ENCODE results near the gene HPGDS.
"Not testable (repeated sequence)": the region's sequence is repeated elsewhere in the genome, so short reads cannot be mapped to it uniquely, and the experiment has no call there.

The HPGDS gene

GRCh38 chr4:94338681-94339351, 3.8 kb downstream of the HPGDS start:
- Mint-ChIP-seq H3K36me3 (ENCODE audit: low read depth) (no peaks in the 10 kb centered on the region), H3K4me3 (no peak overlapping the region), H3K9me3 (no peaks in the 10 kb centered on the region), H3K27me3 (ENCODE audit: low read depth) (peaks cover 3% of the 10 kb centered on the region), H3K27ac (no peak overlapping the region), H3K4me1 (peaks cover 15% of the 10 kb centered on the region)
- no peak for TF ChIP-seq CTCF (IDR thresholded peaks at IDR 0.05; ENCODE audit: unreplicated experiment in 3 of 3)

DNA sequence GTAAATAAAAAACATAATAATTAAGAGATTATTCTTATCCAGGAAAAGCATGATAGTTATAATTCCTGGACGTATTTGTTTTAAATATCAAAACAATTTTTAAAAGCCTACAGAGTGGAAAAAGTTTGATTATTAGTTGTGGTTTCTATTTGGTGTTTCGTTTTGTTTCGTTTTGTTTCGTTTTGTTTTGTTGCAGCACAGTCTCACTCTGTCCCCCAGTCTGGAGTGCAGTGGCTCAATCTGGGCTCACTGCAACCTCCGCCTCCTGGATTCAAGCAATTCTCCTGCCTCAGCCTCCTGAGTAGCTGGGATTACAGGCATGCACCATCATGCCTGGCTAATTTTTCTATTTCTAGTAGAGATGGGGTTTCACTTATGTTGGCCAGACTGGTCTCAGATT, 5.8 kb downstream of the HPGDS start:
- H3K27me3 Mint-ChIP-seq (ENCODE audit: low read depth); H3K9me3 Mint-ChIP-seq; H3K4me3 Mint-ChIP-seq; H3K27ac Mint-ChIP-seq; H3K36me3 Mint-ChIP-seq (ENCODE audit: low read depth): not testable (repeated sequence)
- H3K4me1 Mint-ChIP-seq, result peaks cover 15% of the 10 kb centered on the region

DNA sequence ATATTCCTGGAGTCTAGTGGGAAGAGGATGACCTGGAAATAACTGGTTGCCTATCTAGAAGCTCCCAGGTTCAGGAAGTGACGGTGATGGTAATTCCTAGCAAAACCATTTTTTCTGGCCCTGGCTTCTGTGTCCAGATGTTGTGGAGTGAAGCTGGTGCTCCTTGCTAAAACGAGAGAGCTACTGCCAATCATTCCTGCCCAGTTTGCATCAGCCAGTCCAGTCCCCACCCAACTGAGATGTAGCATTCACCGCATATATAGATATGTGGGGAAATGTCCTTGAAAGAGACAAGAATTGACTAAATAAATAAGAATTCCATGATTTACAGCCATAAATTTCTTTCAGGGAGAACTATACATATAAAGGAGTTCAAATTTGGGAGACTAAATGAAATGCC, 6.3 kb downstream of the HPGDS start:
- no peak for TF ChIP-seq CTCF (IDR thresholded peaks at IDR 0.05; ENCODE audit: unreplicated experiment in 3 of 3)
- Mint-ChIP-seq H3K27me3 (ENCODE audit: low read depth) (peaks cover 3% of the 10 kb centered on the region), H3K4me3 (no peak overlapping the region), H3K36me3 (ENCODE audit: low read depth) (no peaks in the 10 kb centered on the region), H3K27ac (no peak overlapping the region), H3K9me3 (no peaks in the 10 kb centered on the region), H3K4me1 (peaks cover 11% of the 10 kb centered on the region)

DNA sequence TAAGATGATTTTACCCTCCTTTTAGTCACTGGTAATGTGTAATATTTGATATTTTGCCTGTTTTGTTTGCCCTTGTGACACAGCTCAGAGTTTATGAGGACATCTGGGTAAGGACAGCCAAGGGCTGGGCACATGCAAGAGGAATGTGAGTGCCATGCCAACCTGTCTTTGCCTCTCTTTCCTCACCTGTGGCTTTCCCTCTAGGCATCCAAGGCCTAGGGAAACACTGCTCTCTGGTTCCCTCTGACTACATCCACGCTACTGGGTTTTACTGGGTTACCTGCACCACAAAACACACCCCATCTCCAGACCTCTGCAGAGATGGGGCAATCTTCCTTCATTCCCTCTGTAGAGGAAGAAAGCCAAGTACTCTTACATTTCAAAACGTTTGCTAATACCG, 7.7 kb downstream of the HPGDS start:
- no peak for TF ChIP-seq CTCF (IDR thresholded peaks at IDR 0.05; ENCODE audit: unreplicated experiment in 3 of 3)
- H3K36me3 Mint-ChIP-seq (ENCODE audit: low read depth), result no peaks in the 10 kb centered on the region
- H3K27me3 Mint-ChIP-seq (ENCODE audit: low read depth), result peaks cover 3% of the 10 kb centered on the region
- H3K4me1 Mint-ChIP-seq, result peaks cover 11% of the 10 kb centered on the region
- no peaks in the 10 kb centered on the region for H3K9me3 Mint-ChIP-seq
- no peak overlapping the region for H3K27ac Mint-ChIP-seq
- H3K4me3 Mint-ChIP-seq, result no peak overlapping the region

GRCh38 chr4:94334476-94334875, 8.2 kb downstream of the HPGDS start:
- Mint-ChIP-seq H3K4me3 (no peak overlapping the region), H3K9me3 (no peaks in the 10 kb centered on the region), H3K4me1 (peaks cover 11% of the 10 kb centered on the region), H3K27me3 (ENCODE audit: low read depth) (peaks cover 3% of the 10 kb centered on the region), H3K36me3 (ENCODE audit: low read depth) (no peaks in the 10 kb centered on the region), H3K27ac (peak overlapping the region in 1 of 3 experiments; percentile 29)
- TF ChIP-seq CTCF (IDR thresholded peaks at IDR 0.05; ENCODE audit: unreplicated experiment in 3 of 3), result no peak

DNA sequence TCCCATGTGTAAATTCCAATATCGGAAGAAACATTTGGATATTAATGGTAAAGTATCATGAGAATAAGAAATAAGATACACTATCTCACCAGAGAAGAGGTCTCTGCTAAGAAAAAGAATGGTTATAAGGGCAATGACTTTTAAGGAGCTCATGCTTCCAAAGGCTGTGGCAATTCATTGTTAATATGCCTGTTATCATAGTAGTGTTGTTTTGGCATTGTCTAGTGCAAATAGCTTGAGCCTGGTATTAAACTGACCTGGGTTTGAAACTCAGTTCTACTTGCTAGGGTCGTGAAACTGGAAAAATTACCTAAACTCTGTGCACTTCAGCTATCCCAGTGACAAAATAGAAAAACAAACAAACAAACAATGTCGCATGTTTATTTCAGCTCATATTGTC, 8.8 kb downstream of the HPGDS start:
- TF ChIP-seq CTCF (IDR thresholded peaks at IDR 0.05; ENCODE audit: unreplicated experiment in 3 of 3), result no peak
- H3K4me3 Mint-ChIP-seq, result no peak overlapping the region
- peaks cover 11% of the 10 kb centered on the region for H3K4me1 Mint-ChIP-seq
- no peaks in the 10 kb centered on the region for H3K36me3 Mint-ChIP-seq (ENCODE audit: low read depth)
- H3K27me3 Mint-ChIP-seq (ENCODE audit: low read depth), result peaks cover 3% of the 10 kb centered on the region
- peak overlapping the region in 1 of 3 experiments; percentile 29 for H3K27ac Mint-ChIP-seq
- no peaks in the 10 kb centered on the region for H3K9me3 Mint-ChIP-seq
